ENCODE measurements around the gene USP43.
A peak's percentile ranks its signal among the peaks of the same experiment; 100 is the strongest.

Gene USP43

DNA sequence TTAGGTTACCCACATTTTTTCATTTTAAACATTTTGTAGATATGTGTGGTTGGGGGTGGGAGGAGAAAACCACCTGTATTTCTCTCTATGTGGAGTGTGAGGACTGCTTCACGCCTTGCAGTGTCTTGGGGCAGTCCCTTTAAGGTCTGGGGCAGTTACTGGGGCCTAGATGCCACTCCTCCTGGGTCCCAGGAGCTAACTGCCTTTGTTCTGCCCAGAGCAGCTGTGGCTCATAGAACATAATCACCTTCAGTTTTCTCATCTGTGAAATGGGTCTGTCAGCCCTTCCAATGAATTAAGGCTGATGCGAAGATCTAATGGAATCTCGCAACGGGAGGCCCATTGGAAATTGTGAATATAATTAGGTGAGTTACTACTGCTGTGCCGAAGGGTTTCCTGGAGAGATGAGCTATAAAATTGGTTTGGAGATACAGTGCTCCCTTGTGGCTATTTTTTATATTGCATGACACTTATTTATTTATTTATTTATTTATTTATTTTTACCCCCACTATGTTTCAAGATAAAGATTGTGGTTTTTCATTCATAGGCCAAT, 123.1 kb downstream of the USP43 start:
- peak; percentile 54 for DNase-seq (ENCODE audit: low read depth)
- TF ChIP-seq, protein P1, sequence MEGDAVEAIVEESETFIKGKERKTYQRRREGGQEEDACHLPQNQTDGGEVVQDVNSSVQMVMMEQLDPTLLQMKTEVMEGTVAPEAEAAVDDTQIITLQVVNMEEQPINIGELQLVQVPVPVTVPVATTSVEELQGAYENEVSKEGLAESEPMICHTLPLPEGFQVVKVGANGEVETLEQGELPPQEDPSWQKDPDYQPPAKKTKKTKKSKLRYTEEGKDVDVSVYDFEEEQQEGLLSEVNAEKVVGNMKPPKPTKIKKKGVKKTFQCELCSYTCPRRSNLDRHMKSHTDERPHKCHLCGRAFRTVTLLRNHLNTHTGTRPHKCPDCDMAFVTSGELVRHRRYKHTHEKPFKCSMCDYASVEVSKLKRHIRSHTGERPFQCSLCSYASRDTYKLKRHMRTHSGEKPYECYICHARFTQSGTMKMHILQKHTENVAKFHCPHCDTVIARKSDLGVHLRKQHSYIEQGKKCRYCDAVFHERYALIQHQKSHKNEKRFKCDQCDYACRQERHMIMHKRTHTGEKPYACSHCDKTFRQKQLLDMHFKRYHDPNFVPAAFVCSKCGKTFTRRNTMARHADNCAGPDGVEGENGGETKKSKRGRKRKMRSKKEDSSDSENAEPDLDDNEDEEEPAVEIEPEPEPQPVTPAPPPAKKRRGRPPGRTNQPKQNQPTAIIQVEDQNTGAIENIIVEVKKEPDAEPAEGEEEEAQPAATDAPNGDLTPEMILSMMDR (conservative IDR thresholded peaks at IDR 0.05; ENCODE audit: control insufficient read depth, insufficient read depth, low read depth, low read length) = peak; percentile 44
- no peak overlapping the region for H3K4me3 ChIP-seq (ENCODE audit: control insufficient read depth, low read depth, low read length)

DNA sequence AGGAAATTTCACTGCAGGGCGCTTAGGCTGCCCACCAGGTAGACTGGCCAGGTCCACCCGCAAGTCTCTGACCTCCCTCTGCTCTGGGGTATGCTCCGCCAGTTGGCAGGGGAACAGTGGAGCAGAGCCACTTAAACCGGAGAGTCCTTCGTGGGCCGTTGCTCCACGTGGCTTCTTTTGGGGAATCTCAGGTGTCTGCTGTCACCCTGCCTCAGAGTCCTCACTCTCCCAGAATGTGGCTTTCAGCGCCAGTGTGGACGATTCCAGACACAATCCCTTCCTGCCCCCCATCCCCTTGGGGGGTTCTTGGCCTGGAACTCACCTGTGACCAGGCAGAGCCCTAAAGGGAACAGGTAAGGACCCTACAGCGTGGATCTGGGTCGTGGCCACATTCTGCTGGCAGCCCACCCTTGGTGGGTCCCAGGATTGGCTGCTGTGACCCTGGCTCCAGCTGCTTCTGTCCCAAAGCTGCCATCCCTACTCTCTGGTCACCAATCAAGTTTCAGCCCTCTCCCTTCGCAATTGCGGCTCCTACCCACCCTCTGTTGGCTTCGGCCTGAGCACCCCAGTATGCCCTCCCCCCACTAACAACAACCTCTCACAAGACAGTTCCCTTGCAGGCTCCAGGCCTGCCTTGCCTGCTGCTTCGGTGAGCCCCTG, 123.8 kb downstream of the USP43 start:
- TF ChIP-seq, protein P1 (conservative IDR thresholded peaks at IDR 0.05; ENCODE audit: control insufficient read depth, insufficient read depth, low read depth, low read length) = no peak
- H3K4me3 ChIP-seq (ENCODE audit: control insufficient read depth, low read depth, low read length) = no peak overlapping the region
- no peak for DNase-seq (ENCODE audit: low read depth)

DNA sequence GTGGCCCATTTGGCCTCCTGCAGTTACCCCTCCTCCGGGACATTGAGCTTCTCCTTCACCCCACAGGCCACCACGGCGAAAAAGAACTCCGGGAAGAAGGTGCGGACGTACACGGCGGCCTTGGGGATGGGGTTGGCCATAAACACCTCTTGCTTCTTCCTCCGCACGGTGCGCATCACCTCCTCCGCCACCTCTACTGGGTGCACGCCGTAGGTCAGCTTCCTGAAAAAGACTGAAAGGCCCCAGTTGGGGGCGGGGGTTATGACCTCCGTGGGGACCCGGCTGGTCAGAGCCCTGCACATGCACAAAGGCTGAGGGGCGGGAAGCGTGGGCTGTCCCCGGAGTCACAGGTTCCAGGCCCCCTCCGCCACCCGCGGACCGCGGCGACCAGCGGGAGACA, 126.1 kb downstream of the USP43 start:
- H3K4me3 ChIP-seq (ENCODE audit: control insufficient read depth, low read depth, low read length) = no peak overlapping the region
- TF ChIP-seq, protein P1 (conservative IDR thresholded peaks at IDR 0.05; ENCODE audit: control insufficient read depth, insufficient read depth, low read depth, low read length) = no peak
- DNase-seq (ENCODE audit: low read depth) = no peak

DNA sequence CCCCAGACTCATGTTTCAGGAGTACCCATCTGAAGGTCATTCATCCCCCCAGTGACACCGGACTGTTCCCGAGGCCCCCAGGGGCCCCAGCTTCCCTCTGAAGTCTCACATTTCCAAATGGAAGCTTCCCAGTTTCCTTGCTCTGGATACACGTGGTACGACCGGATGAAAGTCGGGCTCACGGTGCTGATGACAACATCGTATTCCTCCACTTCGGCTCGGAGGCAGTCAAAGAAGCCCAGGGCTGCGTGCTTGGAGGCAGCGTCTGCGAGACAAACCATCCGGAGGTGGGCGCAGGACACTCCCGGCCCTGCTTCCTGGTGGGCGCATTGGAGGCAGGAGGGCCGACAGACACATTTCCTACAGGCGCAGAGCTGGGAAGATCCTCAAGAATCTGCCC, 127.3 kb downstream of the USP43 start:
- DNase-seq (ENCODE audit: low read depth) = no peak
- TF ChIP-seq, protein P1 (conservative IDR thresholded peaks at IDR 0.05; ENCODE audit: control insufficient read depth, insufficient read depth, low read depth, low read length) = no peak
- H3K4me3 ChIP-seq (ENCODE audit: control insufficient read depth, low read depth, low read length) = no peak overlapping the region

DNA sequence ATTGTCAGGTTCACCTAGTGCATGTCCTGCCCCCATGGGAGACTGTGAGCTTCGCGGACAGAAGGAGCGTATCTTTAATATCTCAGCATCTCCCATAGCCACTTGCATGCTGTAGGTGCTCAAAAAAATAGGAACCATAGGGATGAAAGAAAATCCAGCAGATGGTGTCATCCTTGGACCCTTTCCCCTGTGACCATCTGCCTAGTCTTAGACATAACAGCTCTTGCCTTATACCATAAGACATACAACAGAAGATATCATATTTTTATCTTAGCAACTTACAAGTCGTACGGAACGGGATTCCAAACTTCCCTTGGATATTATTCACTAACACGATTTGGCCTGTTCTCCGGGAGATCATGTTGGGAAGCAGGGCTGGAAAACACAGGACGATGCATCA, 131.6 kb downstream of the USP43 start:
- TF ChIP-seq, protein P1 (conservative IDR thresholded peaks at IDR 0.05; ENCODE audit: control insufficient read depth, insufficient read depth, low read depth, low read length) = no peak
- H3K4me3 ChIP-seq (ENCODE audit: control insufficient read depth, low read depth, low read length) = no peak overlapping the region
- DNase-seq (ENCODE audit: low read depth) = no peak

All from fibroblast of mammary gland (primary cell).